ENCODE results near the gene ZMYND11. TPM values are rescaled to one million over a fixed set of nuclear protein-coding genes. Genes with fewer than 3 reads are reported as not detected.

Gene ZMYND11
- total and polyA plus RNA-seq, 8 donors = 11.9 to 288 (median 42.4) TPM

- TF ChIP-seq CTCF (IDR thresholded peaks at IDR 0.05) (no peak), POLR2AphosphoS5 (IDR thresholded peaks at IDR 0.05) (no peak), EP300 (IDR thresholded peaks at IDR 0.05) (no peak), POLR2A (IDR thresholded peaks at IDR 0.05) (no peak)
- DNase-seq = no peak
- intact Hi-C loops (cut with DNase I; ENCODE audit: low total_unique reads) = no loop called here
- 39 to 64% (median 54%) methylated on average over 7 of the region's 7 CpGs for WGBS, 5 donors
- Histone ChIP-seq H3K4me1 (peaks cover 0 to 11% (median 0%) of the 10 kb centered on the region in 4 donors), H3K27ac (no peak overlapping the region), H3K4me3 (no peak overlapping the region), H3K27me3 (no peaks in the 10 kb centered on the region), H3K9me3 (no peaks in the 10 kb centered on the region), H3K36me3 (peaks cover 39 to 88% (median 78%) of the 10 kb centered on the region in 4 donors)
Measured at GRCh38 chr10:244227-244626, 109.0 kb downstream of the ZMYND11 start.

GRCh38 chr10:246431-246830 is 111.2 kb downstream of the ZMYND11 start:
- H3K27me3 ChIP-seq = no peaks in the 10 kb centered on the region
- intact Hi-C loops (cut with DNase I; ENCODE audit: low total_unique reads) = no loop called here
- H3K9me3 ChIP-seq = no peaks in the 10 kb centered on the region
- no peak overlapping the region for H3K4me3 ChIP-seq
- no peak for DNase-seq
- H3K36me3 ChIP-seq = peaks cover 40 to 88% (median 78%) of the 10 kb centered on the region in 4 donors
- H3K27ac ChIP-seq = no peak overlapping the region
- 90 to 97% (median 94%) methylated on average over 9 of the region's 9 CpGs for WGBS, 5 donors
- H3K4me1 ChIP-seq = peaks cover 0 to 11% (median 0%) of the 10 kb centered on the region in 4 donors
- no peak for TF ChIP-seq POLR2A (IDR thresholded peaks at IDR 0.05)
- TF ChIP-seq CTCF (IDR thresholded peaks at IDR 0.05) = no peak
- TF ChIP-seq POLR2AphosphoS5 (IDR thresholded peaks at IDR 0.05) = no peak
- no peak for TF ChIP-seq EP300 (IDR thresholded peaks at IDR 0.05)

- TF ChIP-seq EP300 (IDR thresholded peaks at IDR 0.05) (no peak), CTCF (IDR thresholded peaks at IDR 0.05) (no peak), POLR2AphosphoS5 (IDR thresholded peaks at IDR 0.05) (no peak), POLR2A (IDR thresholded peaks at IDR 0.05) (no peak)
- peaks cover 45 to 88% (median 78%) of the 10 kb centered on the region in 4 donors for H3K36me3 ChIP-seq
- H3K4me1 ChIP-seq = peaks cover 0 to 11% (median 0%) of the 10 kb centered on the region in 4 donors
- no peaks in the 10 kb centered on the region for H3K27me3 ChIP-seq
- H3K9me3 ChIP-seq = no peaks in the 10 kb centered on the region
- 91 to 97% (median 95%) methylated on average over 4 of the region's 4 CpGs for WGBS, 5 donors
- no peak overlapping the region for H3K27ac ChIP-seq
- DNase-seq = no peak
- H3K4me3 ChIP-seq = no peak overlapping the region
- intact Hi-C loops (cut with DNase I; ENCODE audit: low total_unique reads) = no loop called here
Measured at GRCh38 chr10:247480-247879, 112.2 kb downstream of the ZMYND11 start.

GRCh38 chr10:248307-248706 is 113.1 kb downstream of the ZMYND11 start:
- H3K27ac ChIP-seq = no peak overlapping the region
- DNase-seq = no peak
- H3K27me3 ChIP-seq = no peaks in the 10 kb centered on the region
- no peaks in the 10 kb centered on the region for H3K9me3 ChIP-seq
- intact Hi-C loops (cut with DNase I; ENCODE audit: low total_unique reads) = no loop called here
- peaks cover 45 to 89% (median 80%) of the 10 kb centered on the region in 4 donors for H3K36me3 ChIP-seq
- 95 to 97% (median 96%) methylated on average over 15 of the region's 15 CpGs for WGBS, 5 donors
- TF ChIP-seq CTCF (IDR thresholded peaks at IDR 0.05) = no peak
- no peak for TF ChIP-seq POLR2A (IDR thresholded peaks at IDR 0.05)
- TF ChIP-seq POLR2AphosphoS5 (IDR thresholded peaks at IDR 0.05) = no peak
- no peak for TF ChIP-seq EP300 (IDR thresholded peaks at IDR 0.05)
- no peak overlapping the region for H3K4me3 ChIP-seq
- peaks cover 0 to 11% (median 0%) of the 10 kb centered on the region in 4 donors for H3K4me1 ChIP-seq

Measured in stomach (tissue), 9 donors.